ENCODE data around the gene JAML. TPM values are rescaled to one million over a fixed set of nuclear protein-coding genes. Genes with fewer than 3 reads are reported as not detected.

The JAML gene
- total RNA-seq, 3 donors from 2014 or later, result 7.5 to 15.0 (median 7.7) TPM

DNA sequence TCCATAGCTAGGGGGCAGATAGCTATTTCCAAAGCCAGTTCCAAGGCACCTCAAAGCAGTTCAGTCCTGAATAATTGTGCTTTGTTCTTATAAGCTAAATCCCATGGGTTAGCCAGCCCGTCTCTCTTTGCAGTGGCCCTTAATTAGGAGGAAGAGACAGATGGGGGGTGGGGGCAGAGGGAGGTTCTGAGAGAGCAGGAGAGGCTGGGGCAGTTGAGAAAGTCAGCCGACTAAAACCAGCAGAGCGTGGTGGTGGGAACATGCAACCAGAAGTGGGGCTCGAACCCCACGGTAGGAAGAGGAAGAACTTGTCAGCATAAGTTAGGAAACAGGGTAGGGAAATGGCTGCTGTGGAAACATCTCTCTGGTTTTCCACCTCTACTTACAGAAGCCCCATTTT lies 61.3 kb downstream of the JAML start:
- H3K4me1 ChIP-seq (ENCODE audit: low read depth), result no peaks in the 10 kb centered on the region
- no peaks in the 10 kb centered on the region for H3K36me3 ChIP-seq (ENCODE audit: low read depth)
- intact Hi-C loops (cut with DNase I, micrococcal nuclease), result no loop called here
- no peak for ATAC-seq
- TF ChIP-seq, protein P1, sequence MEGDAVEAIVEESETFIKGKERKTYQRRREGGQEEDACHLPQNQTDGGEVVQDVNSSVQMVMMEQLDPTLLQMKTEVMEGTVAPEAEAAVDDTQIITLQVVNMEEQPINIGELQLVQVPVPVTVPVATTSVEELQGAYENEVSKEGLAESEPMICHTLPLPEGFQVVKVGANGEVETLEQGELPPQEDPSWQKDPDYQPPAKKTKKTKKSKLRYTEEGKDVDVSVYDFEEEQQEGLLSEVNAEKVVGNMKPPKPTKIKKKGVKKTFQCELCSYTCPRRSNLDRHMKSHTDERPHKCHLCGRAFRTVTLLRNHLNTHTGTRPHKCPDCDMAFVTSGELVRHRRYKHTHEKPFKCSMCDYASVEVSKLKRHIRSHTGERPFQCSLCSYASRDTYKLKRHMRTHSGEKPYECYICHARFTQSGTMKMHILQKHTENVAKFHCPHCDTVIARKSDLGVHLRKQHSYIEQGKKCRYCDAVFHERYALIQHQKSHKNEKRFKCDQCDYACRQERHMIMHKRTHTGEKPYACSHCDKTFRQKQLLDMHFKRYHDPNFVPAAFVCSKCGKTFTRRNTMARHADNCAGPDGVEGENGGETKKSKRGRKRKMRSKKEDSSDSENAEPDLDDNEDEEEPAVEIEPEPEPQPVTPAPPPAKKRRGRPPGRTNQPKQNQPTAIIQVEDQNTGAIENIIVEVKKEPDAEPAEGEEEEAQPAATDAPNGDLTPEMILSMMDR (IDR thresholded peaks at IDR 0.05), result no peak
- no peak overlapping the region for H3K4me3 ChIP-seq
- DNase-seq, result no peak
- no peaks in the 10 kb centered on the region for H3K9me3 ChIP-seq

- Histone ChIP-seq H3K36me3 (ENCODE audit: low read depth) (no peaks in the 10 kb centered on the region), H3K9me3 (no peaks in the 10 kb centered on the region), H3K4me1 (ENCODE audit: low read depth) (no peaks in the 10 kb centered on the region), H3K4me3 (no peak overlapping the region)
- intact Hi-C loops (cut with DNase I, micrococcal nuclease), result no loop called here
- DNase-seq, result no peak
- TF ChIP-seq, protein P1 (IDR thresholded peaks at IDR 0.05), result no peak
- no peak for ATAC-seq
Measured at GRCh38 chr11:118162846-118163245, 62.0 kb downstream of the JAML start.

GRCh38 chr11:118161786-118162185 lies 63.0 kb downstream of the JAML start:
- Histone ChIP-seq H3K4me1 (ENCODE audit: low read depth) (no peaks in the 10 kb centered on the region), H3K9me3 (no peaks in the 10 kb centered on the region), H3K4me3 (no peak overlapping the region), H3K36me3 (ENCODE audit: low read depth) (no peaks in the 10 kb centered on the region)
- DNase-seq, result no peak
- TF ChIP-seq, protein P1 (IDR thresholded peaks at IDR 0.05), result no peak
- intact Hi-C loops (cut with DNase I, micrococcal nuclease), result no loop called here
- ATAC-seq, result no peak

GRCh38 chr11:118157186-118157895 lies 67.5 kb downstream of the JAML start:
- no peak for ATAC-seq

GRCh38 chr11:118156531-118157185 lies 68.2 kb downstream of the JAML start:
- Histone ChIP-seq H3K4me1 (ENCODE audit: low read depth) (peaks cover 13% of the 10 kb centered on the region), H3K36me3 (ENCODE audit: low read depth) (no peaks in the 10 kb centered on the region), H3K9me3 (no peaks in the 10 kb centered on the region), H3K4me3 (no peak overlapping the region)
- ATAC-seq (peak; percentile 20), DNase-seq (no peak)
- intact Hi-C loops (cut with DNase I, micrococcal nuclease), result no loop called here
- TF ChIP-seq, protein P1 (IDR thresholded peaks at IDR 0.05), result no peak

More at GRCh38 chr11:118157186-118157895, 67.5 kb downstream of the JAML start:
- DNase-seq, result no peak
- Histone ChIP-seq H3K4me1 (ENCODE audit: low read depth) (peaks cover 10% of the 10 kb centered on the region), H3K4me3 (no peak overlapping the region), H3K9me3 (no peaks in the 10 kb centered on the region), H3K36me3 (ENCODE audit: low read depth) (no peaks in the 10 kb centered on the region)
- intact Hi-C loops (cut with DNase I, micrococcal nuclease), result no loop called here
- TF ChIP-seq, protein P1 (IDR thresholded peaks at IDR 0.05), result no peak
